Stimulated activated CD4-positive, alpha-beta T cell treated with anti-CD3 and anti-CD28 coated beads, Interleukin-2, amount 100 ng/mL, for 48 hours (primary cell): Measurements from ENCODE around the gene SLC35F1.
A peak's percentile ranks its signal among the peaks of the same experiment; 100 is the strongest.

Source experiments
- DNase-seq, 2 donors: peaks; one replicate each; pipeline ENCODE4 v3.0.0-alpha.2; 2020

The SLC35F1 gene

GRCh38 chr6:118128755-118129154, 221.7 kb downstream of the SLC35F1 start:
- no peak for DNase-seq

GRCh38 chr6:118134206-118134605, 227.1 kb downstream of the SLC35F1 start:
- no peak for DNase-seq

GRCh38 chr6:118134736-118135135, 227.7 kb downstream of the SLC35F1 start:
- DNase-seq, result no peak

- no peak for DNase-seq
These were observed 228.3 kb downstream of the SLC35F1 start for GRCh38 chr6:118135371-118135770.

- DNase-seq, result no peak
These were observed 234.1 kb downstream of the SLC35F1 start for GRCh38 chr6:118141211-118141610.

DNA sequence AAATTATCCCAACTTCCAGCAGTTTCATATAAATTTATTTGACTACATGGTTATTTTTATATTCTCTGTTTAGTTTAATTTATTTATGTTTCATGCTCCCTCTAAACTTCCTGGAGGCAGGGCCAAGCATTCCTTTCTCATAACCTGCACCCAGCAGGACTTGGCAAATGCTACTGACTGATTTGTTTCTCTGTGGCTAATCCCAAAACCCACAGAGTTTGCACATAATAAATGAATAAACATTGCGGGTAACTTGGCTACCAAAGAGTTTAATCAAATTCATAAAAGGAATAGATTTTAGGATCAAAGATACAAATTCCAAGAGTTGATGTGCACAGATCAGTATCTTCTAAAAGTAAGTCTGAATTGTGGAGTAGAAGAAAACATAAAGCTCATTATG, 239.5 kb downstream of the SLC35F1 start:
- DNase-seq, result no peak

- no peak for DNase-seq
These were observed 240.4 kb downstream of the SLC35F1 start for GRCh38 chr6:118147511-118147910.

- no peak for DNase-seq
These were observed 241.5 kb downstream of the SLC35F1 start for GRCh38 chr6:118148561-118148960.

DNA sequence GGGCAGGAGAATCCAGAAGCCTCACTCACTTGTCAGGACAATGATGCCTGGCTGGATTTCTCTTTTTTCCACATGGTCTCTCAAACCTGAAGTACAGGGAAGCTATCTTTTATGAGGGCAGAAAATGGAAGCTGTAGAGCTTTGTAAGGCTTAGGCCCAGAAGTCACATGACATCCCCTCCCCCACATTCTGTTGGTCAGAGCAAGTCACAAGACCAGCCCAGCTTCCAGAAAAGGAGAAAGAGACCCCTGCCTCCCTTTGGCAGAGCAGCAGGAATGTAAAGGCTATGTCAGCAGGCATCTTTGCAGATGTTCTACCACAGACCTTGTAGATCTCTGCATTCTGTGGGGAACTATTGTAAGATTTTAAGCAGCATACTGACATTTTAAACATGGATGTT, 245.5 kb downstream of the SLC35F1 start:
- DNase-seq, result no peak

DNA sequence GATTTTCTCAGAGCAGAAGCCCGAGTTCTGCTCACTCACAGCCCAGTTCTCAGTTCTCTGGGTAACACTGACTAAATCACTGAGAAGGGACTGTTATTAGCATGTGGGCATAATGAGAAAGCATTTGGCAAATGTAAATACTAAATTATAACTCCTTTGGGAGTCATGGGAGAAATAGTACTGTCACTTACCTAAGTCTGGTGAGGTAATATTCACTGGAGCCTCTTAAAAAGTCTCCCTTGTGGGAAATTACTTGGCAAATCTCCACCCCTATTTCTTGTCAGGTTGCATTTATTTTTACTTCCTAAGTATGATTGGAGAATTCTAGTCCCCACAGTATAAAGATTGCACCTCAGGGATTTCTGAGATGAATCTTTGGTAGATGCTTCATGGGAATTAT, 254.3 kb downstream of the SLC35F1 start:
- DNase-seq, result no peak

DNA sequence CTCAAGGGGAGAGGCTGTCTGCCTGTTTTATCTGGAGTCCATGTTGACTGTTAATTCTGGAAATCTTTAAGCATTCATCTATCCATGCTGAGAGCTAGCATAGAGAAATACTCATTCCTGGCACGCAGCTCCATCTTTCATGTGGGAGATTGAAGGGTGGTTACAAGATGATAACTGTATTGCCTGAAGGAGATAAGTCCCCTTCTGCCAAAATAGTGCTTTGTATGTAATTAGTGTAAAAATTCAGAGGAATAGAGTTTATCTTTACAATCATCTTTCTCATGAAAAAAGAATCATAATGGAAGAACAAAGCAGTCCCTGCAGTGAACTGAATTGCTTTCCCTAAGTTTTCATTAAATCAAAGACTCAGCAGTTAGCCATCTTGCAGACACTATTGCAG, 256.5 kb downstream of the SLC35F1 start:
- no peak for DNase-seq

- no peak for DNase-seq
These were observed 258.4 kb downstream of the SLC35F1 start for GRCh38 chr6:118165500-118165899.

DNA sequence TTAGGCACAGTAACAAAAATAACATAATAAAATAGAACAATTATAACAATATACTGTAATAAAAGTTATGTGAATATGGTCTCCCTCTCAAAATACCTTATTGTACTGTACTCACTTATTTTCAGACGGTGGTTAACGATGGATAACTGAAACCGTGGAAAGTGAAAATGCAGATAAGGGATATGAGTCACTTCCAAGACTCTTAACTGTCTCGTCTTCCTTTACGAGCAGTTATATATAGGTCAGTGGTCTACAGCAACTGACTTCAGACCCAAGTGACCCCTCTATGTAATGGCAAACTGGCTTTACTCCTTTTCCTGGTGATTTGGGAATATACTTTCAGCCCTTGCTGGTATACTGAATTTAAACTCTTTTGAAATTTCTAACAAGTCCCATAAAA, 261.4 kb downstream of the SLC35F1 start:
- no peak for DNase-seq

GRCh38 chr6:118171852-118172251, 264.8 kb downstream of the SLC35F1 start:
- DNase-seq, result no peak

DNA sequence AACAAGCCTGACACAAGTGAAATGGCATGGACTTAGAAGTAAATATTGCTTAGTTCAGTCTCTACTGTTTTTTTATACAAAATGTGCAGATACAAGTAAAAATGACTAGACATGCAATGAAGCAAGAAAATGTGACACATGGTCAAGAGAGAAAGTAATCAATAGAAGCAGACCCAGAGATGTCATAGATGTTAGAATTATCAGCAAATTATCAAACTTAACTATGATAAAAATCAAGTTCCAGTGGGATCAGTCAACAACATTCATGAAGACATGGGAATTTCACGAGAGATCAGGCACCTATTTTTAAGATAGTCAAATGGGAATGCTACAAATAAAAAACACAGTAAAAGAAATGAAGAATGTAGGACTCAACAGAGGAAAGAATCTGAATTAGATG, 267.0 kb downstream of the SLC35F1 start:
- no peak for DNase-seq

- no peak for DNase-seq
These were observed 270.7 kb downstream of the SLC35F1 start for GRCh38 chr6:118177720-118178119.

DNA sequence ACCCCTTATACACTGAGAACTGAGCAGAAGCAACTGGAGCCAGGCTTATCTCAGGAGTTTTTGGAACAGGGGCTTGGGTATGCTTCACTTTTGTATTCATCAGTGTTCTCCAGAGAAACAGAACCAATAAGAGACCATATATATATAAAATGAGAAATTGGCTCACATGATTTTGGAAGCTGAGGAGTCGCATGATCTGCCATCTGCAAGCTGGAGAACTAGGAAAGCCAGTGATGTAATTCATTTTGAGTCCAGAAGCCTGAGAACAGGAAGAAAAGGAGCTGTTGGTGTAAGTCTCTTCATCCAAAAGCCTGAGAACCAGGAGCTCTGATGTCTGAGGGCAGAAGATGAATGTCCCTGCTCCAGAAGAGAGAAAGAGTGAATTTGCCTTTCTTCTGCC, 272.0 kb downstream of the SLC35F1 start:
- DNase-seq, result no peak

GRCh38 chr6:118186672-118187567, 279.9 kb downstream of the SLC35F1 start:
- no peak for DNase-seq

GRCh38 chr6:118187568-118188164, 280.6 kb downstream of the SLC35F1 start:
- DNase-seq, result peak in 1 of 2 donors; percentile 12

DNA sequence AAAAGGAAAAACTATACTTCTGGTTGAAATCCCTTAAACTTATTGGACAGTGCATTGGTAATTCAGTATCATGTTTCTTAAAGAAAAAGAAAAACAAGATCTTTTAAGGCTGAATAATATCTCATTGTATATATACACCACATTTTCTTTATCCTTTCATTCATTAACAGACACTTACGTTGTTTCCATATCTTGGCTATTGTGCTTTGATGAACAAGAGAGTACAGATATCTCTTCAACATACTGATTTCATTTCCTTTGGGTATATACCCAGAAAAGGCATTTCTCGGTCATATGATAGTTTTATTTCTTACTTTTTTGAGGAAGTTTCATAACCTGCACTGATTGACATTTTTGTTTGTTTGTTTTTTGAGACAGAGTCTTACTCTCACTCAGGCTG, 281.5 kb downstream of the SLC35F1 start:
- DNase-seq, result no peak

- DNase-seq, result no peak
These were observed 290.5 kb downstream of the SLC35F1 start for GRCh38 chr6:118197539-118197938.

DNA sequence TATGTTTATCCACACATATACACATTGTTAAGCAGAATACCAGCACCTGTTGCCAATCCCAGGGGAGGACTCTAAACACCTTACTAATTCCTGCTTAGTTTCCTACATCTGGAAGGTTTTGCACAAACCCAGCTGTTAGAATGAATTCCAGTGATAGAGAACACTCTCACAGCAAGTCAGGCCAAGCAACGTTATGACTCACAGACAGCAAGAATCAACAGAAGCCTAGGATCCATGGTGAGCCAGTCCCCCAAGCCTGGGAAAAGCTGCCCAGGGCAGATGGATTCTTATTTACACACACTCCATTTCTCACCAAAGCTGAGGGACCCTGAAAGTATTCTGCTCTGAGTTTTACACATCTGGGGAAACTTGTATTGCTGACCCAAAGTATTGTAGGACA, 291.7 kb downstream of the SLC35F1 start:
- no peak for DNase-seq

DNA sequence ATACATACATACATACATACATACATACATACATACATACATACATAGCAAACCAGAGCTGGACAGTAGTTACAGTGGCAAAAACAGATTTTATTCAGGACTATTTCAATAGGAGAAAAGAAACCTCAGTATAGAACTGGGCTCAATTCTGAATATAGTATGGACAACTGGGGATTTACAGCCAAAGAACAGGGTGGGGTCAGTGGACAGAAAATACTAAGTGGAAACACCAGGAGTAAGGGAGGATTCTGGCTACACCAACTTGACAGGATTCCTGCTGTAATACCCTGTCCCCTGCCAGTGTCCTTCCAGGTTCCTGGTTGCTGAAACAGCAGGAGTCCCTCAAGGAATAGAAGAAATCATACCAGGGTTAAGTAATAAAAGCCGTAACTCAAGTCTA, 293.1 kb downstream of the SLC35F1 start:
- no peak for DNase-seq

DNA sequence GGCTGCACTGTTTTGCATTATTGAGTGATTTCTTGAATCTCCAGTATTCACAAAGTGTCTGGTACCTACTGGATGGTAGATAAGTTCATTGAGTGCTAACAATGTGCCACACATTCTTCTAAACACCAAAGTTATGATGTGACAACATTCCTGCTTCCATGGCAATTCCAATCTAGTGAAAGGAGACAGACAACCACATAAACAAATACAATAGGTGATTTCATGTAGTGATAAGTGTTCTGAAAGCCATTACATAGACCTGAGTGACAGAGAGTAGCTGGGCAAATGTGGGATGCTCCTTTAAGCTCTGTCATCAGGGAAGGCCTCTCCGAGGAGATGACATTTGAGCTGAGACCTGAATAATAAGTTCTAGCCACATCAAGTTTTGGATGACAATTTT, 295.5 kb downstream of the SLC35F1 start:
- no peak for DNase-seq

DNA sequence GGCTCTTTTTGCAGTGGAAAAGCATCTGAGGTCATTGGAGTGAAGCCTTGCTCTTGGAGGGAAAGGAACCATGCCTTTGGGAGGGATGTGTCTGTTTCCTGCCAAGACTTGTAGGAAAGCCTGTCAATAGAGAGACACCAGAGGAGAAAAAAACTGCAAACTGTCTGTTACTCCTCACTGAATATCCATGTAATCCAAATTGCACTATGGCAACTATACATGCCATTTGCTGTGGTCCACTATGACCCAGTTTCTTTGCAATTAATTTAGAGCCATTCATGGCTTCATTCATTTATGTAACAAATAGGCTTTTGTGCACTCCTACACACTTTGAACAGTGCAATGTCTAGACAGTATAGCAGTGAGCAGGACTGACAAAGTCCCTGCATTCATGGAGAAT, 296.5 kb downstream of the SLC35F1 start:
- DNase-seq, result no peak
